SK-N-MC (cell line): ENCODE measurements around the gene SLC50A1.
"Not testable (repeated sequence)": the region's sequence is repeated elsewhere in the genome, so short reads cannot be mapped to it uniquely, and the experiment has no call there.

Experiments used
- EZH2 ChIP-seq: fragments of 200-600 bp; sonication (generic); IDR thresholded peaks from one replicate; pipeline ENCODE4 v1.6.1; 2017; ENCODE audit warnings: antibody characterized with exemption
- POLR2AphosphoS5 ChIP-seq: IDR thresholded peaks from 2 replicates; pipeline ENCODE4 v1.6.1; 2012; ENCODE audit warnings: mild to moderate bottlenecking, low read depth, low read length, borderline replicate concordance

- not testable (repeated sequence) for TF ChIP-seq POLR2AphosphoS5, EZH2
Observed at GRCh38 chr1:155164625-155165024, 29.0 kb downstream of the SLC50A1 start.
